ENCODE measurements around the gene WFIKKN2. TPM values are rescaled to one million over a fixed set of nuclear protein-coding genes. Genes with fewer than 3 reads are reported as not detected.

Gene WFIKKN2
- total and polyA plus RNA-seq, 2 of the 4 experiments (the other 2 are of a cell fraction) = 0.02 TPM; not detected in 1

DNA sequence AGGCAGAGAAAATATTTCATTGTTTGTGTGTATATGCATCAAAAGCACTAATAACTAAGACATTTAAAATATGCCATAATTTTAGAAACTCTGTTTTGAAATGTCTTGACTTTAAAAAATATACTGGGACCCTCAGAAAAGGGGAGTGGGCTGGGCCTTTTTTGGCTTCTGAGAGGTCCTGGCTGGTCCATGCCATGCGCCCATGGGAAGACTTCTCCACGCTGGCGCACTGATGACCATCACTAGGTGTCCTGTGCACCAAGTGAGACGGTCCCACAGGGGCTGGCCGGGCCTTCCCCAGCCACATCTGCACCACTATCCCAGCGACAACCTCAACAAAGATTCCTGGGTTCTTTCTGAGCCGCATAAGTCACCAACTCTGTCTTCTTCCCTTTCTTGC lies 27.0 kb upstream of the WFIKKN2 start:
- Histone ChIP-seq H3K36me3 (ENCODE audit: control insufficient read depth, insufficient read depth, low read length) (no peaks in the 10 kb centered on the region), H4K91ac (ENCODE audit: insufficient read depth, low read depth, low read length) (no peak overlapping the region), H4K5ac (ENCODE audit: low read depth, low read length) (no peak overlapping the region), H3K27ac (ENCODE audit: insufficient read depth, low read length) (no peak overlapping the region), H4K8ac (ENCODE audit: low read depth in 2 of 2, low read length in 2 of 2) (no peak overlapping the region), H2AFZ (replicated peaks; ENCODE audit: low read length, poor library complexity) (no peak overlapping the region), H2AK5ac (ENCODE audit: low read depth, low read length) (no peak overlapping the region), H3K18ac (ENCODE audit: low read depth, low read length) (no peak overlapping the region), H2AK9ac (replicated peaks; ENCODE audit: low read depth, low read length, poor library complexity) (no peak overlapping the region), H4K20me1 (ENCODE audit: insufficient read depth, low read length) (no peaks in the 10 kb centered on the region), H3K4me3 (ENCODE audit: insufficient read depth, low read depth, low read length) (no peak overlapping the region), H2BK5ac (ENCODE audit: low read depth, low read length, poor library complexity, severe bottlenecking) (no peak overlapping the region), H3K4ac (ENCODE audit: low read depth, low read length) (no peak overlapping the region), H2BK20ac (ENCODE audit: low read depth, low read length) (no peak overlapping the region), H3K23ac (ENCODE audit: low read depth, low read length) (no peak overlapping the region), H3K9me1 (ENCODE audit: insufficient read depth, low read length) (no peaks in the 10 kb centered on the region), H2BK15ac (ENCODE audit: low read depth, low read length) (no peak overlapping the region), H3K79me1 (ENCODE audit: low read depth in 1 of 2, low read length in 2 of 2) (no peaks in the 10 kb centered on the region), H3K56ac (ENCODE audit: extremely low read depth, insufficient read depth, low read length) (no peak overlapping the region), H3K9ac (ENCODE audit: low read depth, low read length) (no peak overlapping the region), H3K4me1 (ENCODE audit: control insufficient read depth, insufficient read depth, low read length) (no peaks in the 10 kb centered on the region), H3K9me3 (ENCODE audit: control insufficient read depth, insufficient read depth, low read length) (no peaks in the 10 kb centered on the region), H3K27me3 (ENCODE audit: control insufficient read depth, insufficient read depth, low read length) (peaks cover 33% of the 10 kb centered on the region), H3K4me2 (ENCODE audit: low read depth, low read length) (no peak overlapping the region), H3K14ac (replicated peaks; ENCODE audit: low read depth, low read length) (no peak overlapping the region), H2BK120ac (ENCODE audit: low read depth, low read length) (no peak overlapping the region)
- BruUV-seq (replicated peaks) = no TSS peak
- in situ Hi-C loops (cut with MboI; ENCODE audit: low sequenced_read_pairs) (no loop called here), dilution Hi-C loops (cut with HindIII; ENCODE audit: low sequenced_read_pairs, unreplicated experiment) (no loop called here), intact Hi-C loops (cut with micrococcal nuclease) (no loop called here)
- no peak for TF ChIP-seq CHD1 (IDR thresholded peaks at IDR 0.05; ENCODE audit: low read depth, low read length)
- TF ChIP-seq RFX5 (IDR thresholded peaks at IDR 0.05; ENCODE audit: low read depth, low read length) = no peak
- TF ChIP-seq FOS (IDR thresholded peaks at IDR 0.05; ENCODE audit: low read depth, low read length) = no peak
- no peak for TF ChIP-seq MXI1 (IDR thresholded peaks at IDR 0.05; ENCODE audit: borderline replicate concordance, low read depth, low read length)
- TF ChIP-seq SMC3 (IDR thresholded peaks at IDR 0.05; ENCODE audit: low read depth, low read length) = no peak
- no peak for TF ChIP-seq NFE2L2 (IDR thresholded peaks at IDR 0.05; ENCODE audit: low read depth, low read length)
- TF ChIP-seq POLR2A (IDR thresholded peaks at IDR 0.05; ENCODE audit: low read depth, low read length) = no peak
- TF ChIP-seq RCOR1 (IDR thresholded peaks at IDR 0.05; ENCODE audit: insufficient replicate concordance, low read length) = no peak
- TF ChIP-seq, protein P1, sequence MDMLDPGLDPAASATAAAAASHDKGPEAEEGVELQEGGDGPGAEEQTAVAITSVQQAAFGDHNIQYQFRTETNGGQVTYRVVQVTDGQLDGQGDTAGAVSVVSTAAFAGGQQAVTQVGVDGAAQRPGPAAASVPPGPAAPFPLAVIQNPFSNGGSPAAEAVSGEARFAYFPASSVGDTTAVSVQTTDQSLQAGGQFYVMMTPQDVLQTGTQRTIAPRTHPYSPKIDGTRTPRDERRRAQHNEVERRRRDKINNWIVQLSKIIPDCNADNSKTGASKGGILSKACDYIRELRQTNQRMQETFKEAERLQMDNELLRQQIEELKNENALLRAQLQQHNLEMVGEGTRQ (IDR thresholded peaks at IDR 0.05; ENCODE audit: low read depth, low read length) = no peak
- ChIA-PET POLR2A (ENCODE audit: unreplicated experiment) (no interaction called here), CTCF (interaction anchor here (0.9 kb wide), 1 partner anchor 12 kb away, joined by 4 read pairs; no protein-coding TSS in a partner anchor)
- ATAC-seq (ENCODE audit: low read depth) (no peak), DNase-seq (no peak)
- 76% methylated on average over 7 of the region's 7 CpGs; no CpG with 5 or more reads in 1 of the 2 experiments for whole genome bisulfite sequencing, 2 experiments (ENCODE audit: extremely low coverage in 2 of 2, insufficient read length in 1 of 2)

Data from IMR-90 (cell line).